Stimulated activated memory B cell treated with anti-CD40 and anti-IgM and Interleukin-4, amounts not matched to agents 10 μg/mL and 1 μg/mL and 100 μg/mL, for 72 hours (primary cell): Measurements from ENCODE around the gene HLA-DMA.

Experiments used
- ATAC-seq: fragments of 150-1000 bp; cut with Tn5 transposase; 2 replicates; pipeline ENCODE4 v1.10.0; 2021
- H3K27ac Mint-ChIP-seq: one replicate; pipeline ENCODE4 v1.8.0; 2022; ENCODE audit warnings: mild to moderate bottlenecking, mixed read lengths
- H3K27me3 Mint-ChIP-seq: one replicate; pipeline ENCODE4 v1.8.0; 2022; ENCODE audit warnings: mixed read lengths
- H3K36me3 Mint-ChIP-seq: one replicate; pipeline ENCODE4 v1.8.0; 2022; ENCODE audit warnings: mixed read lengths
- H3K4me1 Mint-ChIP-seq: one replicate; pipeline ENCODE4 v1.8.0; 2022; ENCODE audit warnings: mixed read lengths
- H3K4me3 Mint-ChIP-seq: one replicate; pipeline ENCODE4 v1.8.0; 2022; ENCODE audit warnings: mild to moderate bottlenecking, moderate library complexity, mixed read lengths
- H3K9me3 Mint-ChIP-seq: one replicate; pipeline ENCODE4 v1.8.0; 2022; ENCODE audit warnings: mixed read lengths

Gene HLA-DMA

GRCh38 chr6:32935551-32936238 is 17.2 kb downstream of the HLA-DMA start:
- peaks cover 72% of the 10 kb centered on the region for H3K4me1 Mint-ChIP-seq
- peak overlapping the region; percentile 98 for H3K27ac Mint-ChIP-seq
- no peaks in the 10 kb centered on the region for H3K27me3 Mint-ChIP-seq
- ATAC-seq, result no peak
- H3K9me3 Mint-ChIP-seq, result no peaks in the 10 kb centered on the region
- H3K4me3 Mint-ChIP-seq, result peak overlapping the region; percentile 42
- H3K36me3 Mint-ChIP-seq, result peaks cover 63% of the 10 kb centered on the region

- ATAC-seq, result peak; percentile 47
- Mint-ChIP-seq H3K4me3 (peak overlapping the region; percentile 27), H3K27me3 (no peaks in the 10 kb centered on the region), H3K27ac (peak overlapping the region; percentile 32), H3K36me3 (peaks cover 53% of the 10 kb centered on the region), H3K4me1 (peaks cover 87% of the 10 kb centered on the region), H3K9me3 (no peaks in the 10 kb centered on the region)
These were observed 19.2 kb downstream of the HLA-DMA start for GRCh38 chr6:32933661-32934085.

GRCh38 chr6:32932132-32932868 is 20.6 kb downstream of the HLA-DMA start:
- no peak for ATAC-seq
- no peaks in the 10 kb centered on the region for H3K9me3 Mint-ChIP-seq
- H3K27me3 Mint-ChIP-seq, result no peaks in the 10 kb centered on the region
- H3K27ac Mint-ChIP-seq, result peak overlapping the region; percentile 9
- H3K4me3 Mint-ChIP-seq, result no peak overlapping the region
- peaks cover 73% of the 10 kb centered on the region for H3K4me1 Mint-ChIP-seq
- peaks cover 39% of the 10 kb centered on the region for H3K36me3 Mint-ChIP-seq

GRCh38 chr6:32931211-32931610 is 21.7 kb downstream of the HLA-DMA start:
- Mint-ChIP-seq H3K4me1 (peaks cover 63% of the 10 kb centered on the region), H3K27me3 (no peaks in the 10 kb centered on the region), H3K27ac (peak overlapping the region; percentile 9), H3K36me3 (peaks cover 28% of the 10 kb centered on the region), H3K9me3 (no peaks in the 10 kb centered on the region), H3K4me3 (no peak overlapping the region)
- no peak for ATAC-seq

- no peak for ATAC-seq
- H3K9me3 Mint-ChIP-seq, result no peaks in the 10 kb centered on the region
- H3K27ac Mint-ChIP-seq, result peak overlapping the region; percentile 86
- H3K27me3 Mint-ChIP-seq, result no peaks in the 10 kb centered on the region
- H3K4me3 Mint-ChIP-seq, result no peak overlapping the region
- peaks cover 6% of the 10 kb centered on the region for H3K36me3 Mint-ChIP-seq
- peaks cover 53% of the 10 kb centered on the region for H3K4me1 Mint-ChIP-seq
These were observed 30.8 kb downstream of the HLA-DMA start for GRCh38 chr6:32922083-32922482.

- peak overlapping the region; percentile 40 for H3K4me3 Mint-ChIP-seq
- peak; percentile 73 for ATAC-seq
- peaks cover 63% of the 10 kb centered on the region for H3K4me1 Mint-ChIP-seq
- peaks cover 6% of the 10 kb centered on the region for H3K36me3 Mint-ChIP-seq
- H3K27ac Mint-ChIP-seq, result peak overlapping the region; percentile 86
- no peaks in the 10 kb centered on the region for H3K9me3 Mint-ChIP-seq
- no peaks in the 10 kb centered on the region for H3K27me3 Mint-ChIP-seq
These were observed 32.2 kb downstream of the HLA-DMA start for GRCh38 chr6:32920715-32921114.

- H3K36me3 Mint-ChIP-seq, result no peaks in the 10 kb centered on the region
- peaks cover 31% of the 10 kb centered on the region for H3K4me1 Mint-ChIP-seq
- no peaks in the 10 kb centered on the region for H3K9me3 Mint-ChIP-seq
- H3K27ac Mint-ChIP-seq, result no peak overlapping the region
- no peaks in the 10 kb centered on the region for H3K27me3 Mint-ChIP-seq
- ATAC-seq, result no peak
- H3K4me3 Mint-ChIP-seq, result no peak overlapping the region
These were observed 39.9 kb downstream of the HLA-DMA start for GRCh38 chr6:32912951-32913350.

GRCh38 chr6:32908897-32909296 is 44.0 kb downstream of the HLA-DMA start:
- no peaks in the 10 kb centered on the region for H3K9me3 Mint-ChIP-seq
- H3K27ac Mint-ChIP-seq, result no peak overlapping the region
- no peaks in the 10 kb centered on the region for H3K27me3 Mint-ChIP-seq
- H3K4me3 Mint-ChIP-seq, result no peak overlapping the region
- ATAC-seq, result no peak
- peaks cover 12% of the 10 kb centered on the region for H3K4me1 Mint-ChIP-seq
- no peaks in the 10 kb centered on the region for H3K36me3 Mint-ChIP-seq

- Mint-ChIP-seq H3K27me3 (no peaks in the 10 kb centered on the region), H3K36me3 (peaks cover 2% of the 10 kb centered on the region), H3K4me1 (peaks cover 18% of the 10 kb centered on the region), H3K4me3 (no peak overlapping the region), H3K27ac (no peak overlapping the region), H3K9me3 (no peaks in the 10 kb centered on the region)
- no peak for ATAC-seq
These were observed 46.4 kb downstream of the HLA-DMA start for GRCh38 chr6:32906539-32906938.

GRCh38 chr6:32905078-32905477 is 47.8 kb downstream of the HLA-DMA start:
- H3K4me1 Mint-ChIP-seq, result peaks cover 18% of the 10 kb centered on the region
- peaks cover 13% of the 10 kb centered on the region for H3K36me3 Mint-ChIP-seq
- no peak overlapping the region for H3K4me3 Mint-ChIP-seq
- H3K9me3 Mint-ChIP-seq, result no peaks in the 10 kb centered on the region
- no peaks in the 10 kb centered on the region for H3K27me3 Mint-ChIP-seq
- no peak for ATAC-seq
- no peak overlapping the region for H3K27ac Mint-ChIP-seq

GRCh38 chr6:32903952-32904351 is 48.9 kb downstream of the HLA-DMA start:
- no peak for ATAC-seq
- Mint-ChIP-seq H3K36me3 (peaks cover 13% of the 10 kb centered on the region), H3K4me3 (no peak overlapping the region), H3K9me3 (no peaks in the 10 kb centered on the region), H3K27ac (no peak overlapping the region), H3K27me3 (no peaks in the 10 kb centered on the region), H3K4me1 (peaks cover 18% of the 10 kb centered on the region)
